22Rv1 (cell line): ENCODE results near the gene ABHD11.

Source experiments
- CTCF ChIP-seq: fragments of 450-650 bp; IDR thresholded peaks from 2 replicates; pipeline ENCODE4 v1.5.1; 2017; ENCODE audit warnings: mild to moderate bottlenecking
- ZFX ChIP-seq: fragments of 450-650 bp; IDR thresholded peaks from 2 replicates; pipeline ENCODE4 v1.6.1; 2017; ENCODE audit warnings: antibody characterized with exemption, borderline replicate concordance

- TF ChIP-seq CTCF, result no peak; the same call in 1 of the 2 replicates
- TF ChIP-seq ZFX, result no peak
Observed at GRCh38 chr7:73742338-73742752, 3.7 kb upstream of the ABHD11 start.
